ENCODE measurements around the gene DMBT1.
A peak's percentile ranks its signal among the peaks of the same experiment; 100 is the strongest.

The DMBT1 gene

DNA sequence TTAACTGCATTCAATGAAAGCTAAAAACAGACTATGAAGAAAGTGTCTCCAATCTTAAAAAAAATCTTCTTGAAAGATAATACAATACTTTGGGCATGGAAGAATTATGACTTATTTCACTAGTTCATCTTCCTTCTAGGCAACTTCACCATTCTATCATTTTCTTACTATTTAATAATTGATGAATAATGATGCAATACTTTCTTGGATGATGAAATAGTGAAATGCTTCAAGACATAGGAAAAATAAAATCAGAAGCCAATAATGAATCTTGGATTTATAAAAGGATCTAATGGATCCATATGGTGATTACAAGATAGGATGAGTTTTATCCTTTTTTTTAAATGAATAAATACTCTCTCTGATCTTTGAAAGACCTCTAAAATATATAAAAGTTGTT lies 4.4 kb downstream of the DMBT1 start:
- H3K27me3 ChIP-seq (replicated peaks in 2 of 5; ENCODE audit: control insufficient read depth in 4 of 5, insufficient read depth in 5 of 5, low read length in 4 of 5) = peaks cover 4 to 60% (median 14%) of the 10 kb centered on the region in 5 experiments
- H3K27ac ChIP-seq (ENCODE audit: insufficient read depth in 1 of 2, low read depth in 1 of 2, low read length in 2 of 2, poor library complexity in 1 of 2, severe bottlenecking in 2 of 2) = no peak overlapping the region
- H3K4me3 ChIP-seq (ENCODE audit: control insufficient read depth in 1 of 7, extremely low read depth in 1 of 7, insufficient read depth in 4 of 7, low read depth in 2 of 7, low read length in 6 of 7) = no peak overlapping the region
- ChIA-PET POLR2A (no interaction called here), CTCF (interaction anchor here (0.7 to 6.1 kb wide), 17 partner anchors 8 to 279 kb away, joined by 3 to 42 read pairs (median 4); no protein-coding TSS in a partner anchor)
- no peaks in the 10 kb centered on the region for H3K9me3 ChIP-seq (ENCODE audit: control extremely low read depth in 1 of 5, control insufficient read depth in 4 of 5, insufficient read depth in 2 of 5, low read depth in 1 of 5, low read length in 4 of 5)
- H3K36me3 ChIP-seq (ENCODE audit: control insufficient read depth in 4 of 4, insufficient read depth in 4 of 4, low read length in 3 of 4) = no peaks in the 10 kb centered on the region
- no peak for DNase-seq
- H3K4me1 ChIP-seq (ENCODE audit: control extremely low read depth in 1 of 4, control insufficient read depth in 4 of 4, insufficient read depth in 4 of 4, low read length in 3 of 4) = peaks cover 0 to 8% (median 0%) of the 10 kb centered on the region in 4 experiments

DNA sequence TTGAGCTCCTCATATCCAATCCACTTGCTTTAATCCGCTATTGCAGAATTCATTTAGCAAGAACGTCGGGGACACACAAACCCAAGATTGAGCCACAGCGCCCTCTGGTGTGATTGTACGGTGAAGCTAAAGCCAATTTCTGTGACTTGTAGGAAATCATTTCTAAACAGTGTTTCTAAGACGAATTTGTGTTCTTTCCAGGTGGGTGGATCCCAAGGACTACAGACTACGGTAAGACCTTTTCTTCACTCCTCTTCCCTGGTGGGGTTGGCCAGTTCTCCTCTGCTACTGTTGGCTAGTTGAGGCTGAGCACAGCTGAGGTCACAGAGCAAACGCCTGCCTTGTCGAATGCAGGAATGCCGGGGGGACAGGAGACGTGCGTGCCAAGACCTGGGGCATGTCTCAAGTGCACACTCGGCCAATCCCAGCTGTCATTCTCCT lies 5.2 kb downstream of the DMBT1 start:
- Histone ChIP-seq H3K9me3 (ENCODE audit: control extremely low read depth in 1 of 5, control insufficient read depth in 4 of 5, insufficient read depth in 2 of 5, low read depth in 1 of 5, low read length in 4 of 5) (no peaks in the 10 kb centered on the region), H3K27ac (ENCODE audit: insufficient read depth in 1 of 2, low read depth in 1 of 2, low read length in 2 of 2, poor library complexity in 1 of 2, severe bottlenecking in 2 of 2) (no peak overlapping the region), H3K27me3 (replicated peaks in 2 of 5; ENCODE audit: control insufficient read depth in 4 of 5, insufficient read depth in 5 of 5, low read length in 4 of 5) (peaks cover 4 to 53% (median 14%) of the 10 kb centered on the region in 5 experiments), H3K4me1 (ENCODE audit: control extremely low read depth in 1 of 4, control insufficient read depth in 4 of 4, insufficient read depth in 4 of 4, low read length in 3 of 4) (no peaks in the 10 kb centered on the region), H3K4me3 (ENCODE audit: control insufficient read depth in 1 of 7, extremely low read depth in 1 of 7, insufficient read depth in 4 of 7, low read depth in 2 of 7, low read length in 6 of 7) (no peak overlapping the region), H3K36me3 (ENCODE audit: control insufficient read depth in 4 of 4, insufficient read depth in 4 of 4, low read length in 3 of 4) (no peaks in the 10 kb centered on the region)
- peak; percentile 63 to 85 (median 76) for DNase-seq
- POLR2A ChIA-PET = no interaction called here
- CTCF ChIA-PET = interaction anchor here (0.7 to 6.1 kb wide), 21 partner anchors 9 to 298 kb away, joined by 3 to 42 read pairs (median 3); no protein-coding TSS in a partner anchor
- 0% methylated on average over 4 of the region's 13 CpGs for WGBS (ENCODE audit: insufficient coverage)

DNA sequence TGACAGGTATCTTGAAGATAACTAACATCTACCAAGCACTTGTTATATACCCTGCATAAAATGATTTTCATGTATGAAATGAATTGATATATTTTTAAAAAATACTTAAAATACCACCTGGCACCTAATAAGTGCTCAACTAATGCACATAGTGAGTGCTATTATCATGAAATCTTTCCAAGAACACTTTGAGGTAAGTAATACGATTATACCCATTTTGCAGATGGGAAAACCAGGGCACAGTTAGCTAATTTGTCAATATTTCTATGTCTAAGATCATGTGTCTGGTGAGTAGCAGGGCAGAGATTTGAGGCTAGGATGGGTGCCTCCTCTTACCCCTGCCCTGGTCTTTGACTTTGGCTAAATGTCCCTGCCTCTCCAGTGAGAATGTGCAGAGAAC lies 6.1 kb downstream of the DMBT1 start:
- ChIA-PET POLR2A (no interaction called here), CTCF (interaction anchor here (1.0 to 6.1 kb wide), 10 partner anchors 16 to 299 kb away, joined by 3 to 42 read pairs (median 6); no protein-coding TSS in a partner anchor)
- H3K27ac ChIP-seq (ENCODE audit: insufficient read depth in 1 of 2, low read depth in 1 of 2, low read length in 2 of 2, poor library complexity in 1 of 2, severe bottlenecking in 2 of 2) = no peak overlapping the region
- H3K27me3 ChIP-seq (replicated peaks in 2 of 5; ENCODE audit: control insufficient read depth in 4 of 5, insufficient read depth in 5 of 5, low read length in 4 of 5) = peaks cover 4 to 51% (median 14%) of the 10 kb centered on the region in 5 experiments
- no peaks in the 10 kb centered on the region for H3K9me3 ChIP-seq (ENCODE audit: control extremely low read depth in 1 of 5, control insufficient read depth in 4 of 5, insufficient read depth in 2 of 5, low read depth in 1 of 5, low read length in 4 of 5)
- no peak overlapping the region for H3K4me3 ChIP-seq (ENCODE audit: control insufficient read depth in 1 of 7, extremely low read depth in 1 of 7, insufficient read depth in 4 of 7, low read depth in 2 of 7, low read length in 6 of 7)
- H3K4me1 ChIP-seq (ENCODE audit: control extremely low read depth in 1 of 4, control insufficient read depth in 4 of 4, insufficient read depth in 4 of 4, low read length in 3 of 4) = no peaks in the 10 kb centered on the region
- WGBS (ENCODE audit: insufficient coverage) = no CpG with 5 or more reads among the region's 1 CpG
- DNase-seq = no peak
- no peaks in the 10 kb centered on the region for H3K36me3 ChIP-seq (ENCODE audit: control insufficient read depth in 4 of 4, insufficient read depth in 4 of 4, low read length in 3 of 4)

- peak in 2 of 3 donors; percentile 22 to 23 for DNase-seq
- no peak overlapping the region for H3K27ac ChIP-seq (ENCODE audit: insufficient read depth in 1 of 2, low read depth in 1 of 2, low read length in 2 of 2, poor library complexity in 1 of 2, severe bottlenecking in 2 of 2)
- POLR2A ChIA-PET = no interaction called here
- H3K4me3 ChIP-seq (ENCODE audit: control insufficient read depth in 1 of 7, extremely low read depth in 1 of 7, insufficient read depth in 4 of 7, low read depth in 2 of 7, low read length in 6 of 7) = no peak overlapping the region
- H3K4me1 ChIP-seq (ENCODE audit: control extremely low read depth in 1 of 4, control insufficient read depth in 4 of 4, insufficient read depth in 4 of 4, low read length in 3 of 4) = no peaks in the 10 kb centered on the region
- CTCF ChIA-PET = interaction anchor here (1.2 to 6.1 kb wide), 2 partner anchors 43 to 133 kb away, joined by 3 to 42 read pairs; no protein-coding TSS in a partner anchor
- H3K9me3 ChIP-seq (ENCODE audit: control extremely low read depth in 1 of 5, control insufficient read depth in 4 of 5, insufficient read depth in 2 of 5, low read depth in 1 of 5, low read length in 4 of 5) = no peaks in the 10 kb centered on the region
- WGBS (ENCODE audit: insufficient coverage) = 53% methylated on average over 5 of the region's 5 CpGs
- no peaks in the 10 kb centered on the region for H3K36me3 ChIP-seq (ENCODE audit: control insufficient read depth in 4 of 4, insufficient read depth in 4 of 4, low read length in 3 of 4)
- peaks cover 4 to 51% (median 13%) of the 10 kb centered on the region in 5 experiments for H3K27me3 ChIP-seq (replicated peaks in 2 of 5; ENCODE audit: control insufficient read depth in 4 of 5, insufficient read depth in 5 of 5, low read length in 4 of 5)
Observed at GRCh38 chr10:122567056-122567660, 6.6 kb downstream of the DMBT1 start.

DNA sequence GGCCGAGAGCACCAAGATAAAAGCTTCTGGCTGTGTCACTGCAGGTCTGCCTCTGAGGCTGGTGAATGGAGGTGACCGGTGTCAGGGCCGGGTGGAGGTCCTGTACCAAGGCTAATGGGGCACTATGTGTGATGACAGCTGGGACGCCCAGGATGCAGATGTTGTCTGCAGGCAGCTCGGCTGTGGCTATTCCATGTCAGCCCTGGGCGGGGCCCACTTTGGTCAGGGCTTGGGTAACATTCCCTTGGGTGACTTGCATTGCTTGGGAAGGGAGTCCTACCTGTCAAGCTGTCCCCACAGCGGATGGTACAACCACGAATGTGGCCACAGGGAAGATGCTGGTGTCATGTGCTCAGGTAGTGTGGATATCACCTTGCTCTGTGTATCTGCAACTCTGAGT lies 8.0 kb downstream of the DMBT1 start:
- DNase-seq = no peak
- no peaks in the 10 kb centered on the region for H3K36me3 ChIP-seq (ENCODE audit: control insufficient read depth in 4 of 4, insufficient read depth in 4 of 4, low read length in 3 of 4)
- WGBS (ENCODE audit: insufficient coverage) = 93% methylated on average over 7 of the region's 8 CpGs
- CTCF ChIA-PET = interaction anchor here (2.9 kb wide), 1 partner anchor 54 kb away, joined by 9 read pairs; no protein-coding TSS in a partner anchor
- H3K4me1 ChIP-seq (ENCODE audit: control extremely low read depth in 1 of 4, control insufficient read depth in 4 of 4, insufficient read depth in 4 of 4, low read length in 3 of 4) = no peaks in the 10 kb centered on the region
- no peak overlapping the region for H3K4me3 ChIP-seq (ENCODE audit: control insufficient read depth in 1 of 7, extremely low read depth in 1 of 7, insufficient read depth in 4 of 7, low read depth in 2 of 7, low read length in 6 of 7)
- no peaks in the 10 kb centered on the region for H3K9me3 ChIP-seq (ENCODE audit: control extremely low read depth in 1 of 5, control insufficient read depth in 4 of 5, insufficient read depth in 2 of 5, low read depth in 1 of 5, low read length in 4 of 5)
- peaks cover 0 to 40% (median 5%) of the 10 kb centered on the region in 5 experiments for H3K27me3 ChIP-seq (replicated peaks in 2 of 5; ENCODE audit: control insufficient read depth in 4 of 5, insufficient read depth in 5 of 5, low read length in 4 of 5)
- POLR2A ChIA-PET = no interaction called here
- H3K27ac ChIP-seq (ENCODE audit: insufficient read depth in 1 of 2, low read depth in 1 of 2, low read length in 2 of 2, poor library complexity in 1 of 2, severe bottlenecking in 2 of 2) = no peak overlapping the region

DNA sequence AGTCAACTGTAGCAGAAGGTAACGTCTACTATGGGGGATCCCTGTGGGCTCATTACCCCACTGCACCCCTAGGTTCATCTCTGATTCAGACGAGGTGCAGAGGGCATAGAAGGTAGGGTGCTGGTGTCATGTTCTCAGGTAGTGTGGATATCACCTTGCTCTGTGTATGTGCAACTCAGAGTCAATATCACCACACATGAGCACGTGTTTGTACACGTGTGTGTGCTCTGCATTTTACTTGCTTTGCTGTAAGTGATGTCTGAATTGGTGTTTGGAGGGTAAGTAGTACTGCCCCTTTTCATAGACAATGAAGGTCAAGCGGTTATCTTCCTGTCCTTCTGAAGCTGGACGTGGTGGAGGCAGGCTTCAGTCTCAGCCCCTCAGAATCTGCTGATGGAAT lies 10.4 kb downstream of the DMBT1 start:
- no peaks in the 10 kb centered on the region for H3K36me3 ChIP-seq (ENCODE audit: control insufficient read depth in 4 of 4, insufficient read depth in 4 of 4, low read length in 3 of 4)
- H3K4me3 ChIP-seq (ENCODE audit: control insufficient read depth in 1 of 7, extremely low read depth in 1 of 7, insufficient read depth in 4 of 7, low read depth in 2 of 7, low read length in 6 of 7) = no peak overlapping the region
- H3K4me1 ChIP-seq (ENCODE audit: control extremely low read depth in 1 of 4, control insufficient read depth in 4 of 4, insufficient read depth in 4 of 4, low read length in 3 of 4) = no peaks in the 10 kb centered on the region
- no peak overlapping the region for H3K27ac ChIP-seq (ENCODE audit: insufficient read depth in 1 of 2, low read depth in 1 of 2, low read length in 2 of 2, poor library complexity in 1 of 2, severe bottlenecking in 2 of 2)
- CTCF ChIA-PET = no interaction called here
- WGBS (ENCODE audit: insufficient coverage) = 91% methylated on average over 3 of the region's 6 CpGs
- H3K27me3 ChIP-seq (replicated peaks in 2 of 5; ENCODE audit: control insufficient read depth in 4 of 5, insufficient read depth in 5 of 5, low read length in 4 of 5) = peaks cover 0 to 29% (median 5%) of the 10 kb centered on the region in 5 experiments
- POLR2A ChIA-PET = no interaction called here
- DNase-seq = no peak
- H3K9me3 ChIP-seq (ENCODE audit: control extremely low read depth in 1 of 5, control insufficient read depth in 4 of 5, insufficient read depth in 2 of 5, low read depth in 1 of 5, low read length in 4 of 5) = peaks cover 0 to 14% (median 0%) of the 10 kb centered on the region in 5 experiments

DNA sequence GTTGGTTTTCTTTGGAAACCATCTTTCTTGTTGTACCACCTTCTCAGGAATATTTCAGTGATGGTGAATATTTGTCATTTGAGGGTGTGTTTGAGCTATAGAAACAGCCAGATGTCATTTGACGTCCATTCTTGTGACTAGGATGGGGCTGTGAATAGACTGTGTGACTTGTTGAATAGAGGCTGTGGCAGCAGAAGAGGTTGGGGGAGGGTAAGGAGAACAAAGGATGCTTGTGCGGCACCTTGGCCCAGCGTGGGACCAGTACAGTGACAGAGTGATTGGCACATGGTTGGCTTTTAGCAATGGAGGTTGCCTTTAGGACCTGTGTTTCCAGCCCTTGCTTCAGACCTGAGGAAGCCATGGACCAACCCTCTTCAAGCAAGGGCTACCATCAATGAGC lies 11.3 kb downstream of the DMBT1 start:
- no peaks in the 10 kb centered on the region for H3K36me3 ChIP-seq (ENCODE audit: control insufficient read depth in 4 of 4, insufficient read depth in 4 of 4, low read length in 3 of 4)
- ChIA-PET POLR2A (no interaction called here), CTCF (no interaction called here)
- H3K4me1 ChIP-seq (ENCODE audit: control extremely low read depth in 1 of 4, control insufficient read depth in 4 of 4, insufficient read depth in 4 of 4, low read length in 3 of 4) = no peaks in the 10 kb centered on the region
- H3K27me3 ChIP-seq (replicated peaks in 2 of 5; ENCODE audit: control insufficient read depth in 4 of 5, insufficient read depth in 5 of 5, low read length in 4 of 5) = peaks cover 0 to 29% (median 5%) of the 10 kb centered on the region in 5 experiments
- H3K27ac ChIP-seq (ENCODE audit: insufficient read depth in 1 of 2, low read depth in 1 of 2, low read length in 2 of 2, poor library complexity in 1 of 2, severe bottlenecking in 2 of 2) = no peak overlapping the region
- WGBS (ENCODE audit: insufficient coverage) = 96% methylated on average over 3 of the region's 3 CpGs
- H3K9me3 ChIP-seq (ENCODE audit: control extremely low read depth in 1 of 5, control insufficient read depth in 4 of 5, insufficient read depth in 2 of 5, low read depth in 1 of 5, low read length in 4 of 5) = peaks cover 0 to 14% (median 0%) of the 10 kb centered on the region in 5 experiments
- H3K4me3 ChIP-seq (ENCODE audit: control insufficient read depth in 1 of 7, extremely low read depth in 1 of 7, insufficient read depth in 4 of 7, low read depth in 2 of 7, low read length in 6 of 7) = no peak overlapping the region
- no peak for DNase-seq

Measured in common myeloid progenitor, CD34-positive (primary cell).